GM12878 (cell line): ENCODE data around the gene DOK1. TPM values are rescaled to one million over a fixed set of nuclear protein-coding genes. Genes with fewer than 3 reads are reported as not detected.

Experiments
- ATAC-seq: fragments of 200-7000 bp; cut with Tn5 transposase; 3 replicates; pipeline ENCODE4 v1.9.1; 2020; ENCODE audit warnings: mild to moderate bottlenecking, moderate library complexity
- BruUV-seq: library from RNA; stranded (reverse); fragments of 400-500 nt; replicated peaks from 2 replicates; lab custom pipeline; 2021; lab: Mats Ljungman, UMichigan
- CTCF ChIA-PET: fragments of 300-600 bp; sonication (Branson Sonifier 250); formaldehyde crosslinking; extraction: SDS; loops from one replicate; lab custom pipeline; 2021; ENCODE audit warnings: inconsistent platforms; lab: Yijun Ruan, JAX
- POLR2A ChIA-PET: fragments of 350-600 bp; formaldehyde crosslinking; extraction: SDS; loops from one replicate; lab custom pipeline; 2021; ENCODE audit warnings: inconsistent platforms; lab: Charles Lee
- RAD21 ChIA-PET: fragments of 300-600 bp; sonication (Branson Sonifier 250); formaldehyde crosslinking; loops from one replicate; lab custom pipeline; 2023; ENCODE audit warnings: antibody characterized with exemption; ENCODE audit not compliant: unreplicated experiment; lab: Charles Lee
- SMC1A ChIA-PET: fragments of 300-600 bp; sonication (Branson Sonifier 250); formaldehyde crosslinking; loops from one replicate; lab custom pipeline; 2023; ENCODE audit not compliant: unreplicated experiment, uncharacterized antibody; lab: Charles Lee
- DNase-seq: peaks from one replicate; pipeline ENCODE4 v3.0.0-alpha.2; 2011; ENCODE audit warnings: low read depth, low spot score
- FAIRE-seq: peaks from 3 replicates; lab custom pipeline; 2011; peaks lifted over from hg19 to GRCh38; lab: Jason Lieb, UNC
- H2AFZ ChIP-seq: 2 replicates; pipeline ENCODE4 v1.6.0; 2011; ENCODE audit warnings: low read depth, low read length, control low read depth; ENCODE audit not compliant: control insufficient read depth
- H3K27ac ChIP-seq: 2 replicates; pipeline ENCODE4 v1.5.1; 2011; ENCODE audit warnings: control low read depth; ENCODE audit not compliant: control insufficient read depth, insufficient read depth
- H3K27me3 ChIP-seq, 2 experiments: replicated peaks in 1 of 2; 2 replicates each; pipeline versions ENCODE4 v1.6.0 to v1.6.1; 2011; ENCODE audit warnings: low read length in 1 of 2; ENCODE audit not compliant: control insufficient read depth in 2 of 2, insufficient read depth in 2 of 2
- H3K36me3 ChIP-seq, 2 experiments: 2 replicates each; pipeline ENCODE4 v1.5.1; 2011; ENCODE audit warnings: low read length in 1 of 2; ENCODE audit not compliant: control insufficient read depth in 2 of 2, insufficient read depth in 2 of 2
- H3K4me1 ChIP-seq: 2 replicates; pipeline ENCODE4 v1.6.1; 2011; ENCODE audit warnings: mild to moderate bottlenecking, low read length, moderate library complexity, mixed read lengths; ENCODE audit not compliant: control insufficient read depth, insufficient read depth
- H3K4me2 ChIP-seq: 2 replicates; pipeline ENCODE4 v1.6.0; 2011; ENCODE audit warnings: control low read depth; ENCODE audit not compliant: control insufficient read depth, insufficient read depth
- H3K4me3 ChIP-seq: fragments of 200-600 bp; sonication (generic); 2 replicates; pipeline ENCODE4 v1.5.1; 2016
- H3K79me2 ChIP-seq: 2 replicates; pipeline ENCODE4 v1.6.0; 2011; ENCODE audit warnings: low read length; ENCODE audit not compliant: control insufficient read depth, insufficient read depth
- H3K9ac ChIP-seq: 2 replicates; pipeline ENCODE4 v1.8.0; 2011; ENCODE audit warnings: low read length, control low read depth, mixed read lengths; ENCODE audit not compliant: control insufficient read depth, insufficient read depth
- H3K9me3 ChIP-seq: replicated peaks from 3 replicates; pipeline ENCODE4 v1.5.1; 2011; ENCODE audit warnings: mild to moderate bottlenecking, low read length; ENCODE audit not compliant: control insufficient read depth, insufficient read depth
- H4K20me1 ChIP-seq: 2 replicates; pipeline ENCODE4 v1.6.0; 2011; ENCODE audit not compliant: control insufficient read depth, insufficient read depth
- CHD4 ChIP-seq: fragments of 200-600 bp; sonication (generic); IDR thresholded peaks from 2 replicates; pipeline ENCODE4 v1.6.1; 2016; ENCODE audit warnings: mild to moderate bottlenecking
- HDGF ChIP-seq: fragments of 450-650 bp; IDR thresholded peaks from 2 replicates; pipeline ENCODE4 v1.6.1; 2016; ENCODE audit warnings: antibody characterized with exemption
- IKZF1 ChIP-seq: fragments of 450-650 bp; conservative IDR thresholded peaks from 2 replicates; pipeline ENCODE4 v1.6.1; 2017; ENCODE audit warnings: antibody characterized with exemption, mild to moderate bottlenecking
- IKZF2 ChIP-seq, 2 experiments: fragments of 450-650 bp; IDR thresholded peaks; 2 replicates each; pipeline ENCODE4 v1.6.1; 2017; ENCODE audit warnings: mild to moderate bottlenecking in 2 of 2, moderate library complexity in 2 of 2
- MEF2B ChIP-seq: fragments of 450-650 bp; IDR thresholded peaks from 2 replicates; pipeline ENCODE4 v1.6.1; 2018; ENCODE audit warnings: mild to moderate bottlenecking, moderate library complexity; ENCODE audit not compliant: partially characterized antibody, poor library complexity, severe bottlenecking
- MTA2 ChIP-seq: fragments of 450-650 bp; IDR thresholded peaks from 2 replicates; pipeline ENCODE4 v1.6.1; 2016; ENCODE audit warnings: low read depth, mild to moderate bottlenecking, moderate library complexity
- NBN ChIP-seq: fragments of 450-650 bp; IDR thresholded peaks from 2 replicates; pipeline ENCODE4 v1.6.1; 2016
- RB1 ChIP-seq: fragments of 450-650 bp; formaldehyde crosslinking; IDR thresholded peaks from 2 replicates; pipeline ENCODE4 v1.6.1; 2017; ENCODE audit warnings: mild to moderate bottlenecking, borderline replicate concordance
- SPI1 ChIP-seq: IDR thresholded peaks from 2 replicates; pipeline ENCODE4 v1.6.1; 2011; ENCODE audit warnings: low read depth, mild to moderate bottlenecking, low read length, moderate library complexity, borderline replicate concordance; ENCODE audit not compliant: insufficient read depth
- SREBF1 ChIP-seq: IDR thresholded peaks from 2 replicates; pipeline ENCODE4 v1.6.1; 2012; ENCODE audit warnings: mild to moderate bottlenecking, low read length
- YY1 ChIP-seq: IDR thresholded peaks from 2 replicates; pipeline ENCODE4 v1.6.1; 2011; ENCODE audit warnings: low read depth, mild to moderate bottlenecking, low read length
- WGBS: methylation state at CpG from one replicate; pipeline ENCODE4 v1.1.6; 2016; ENCODE audit warnings: low lambda C conversion rate; ENCODE audit not compliant: insufficient replicate concordance, insufficient coverage; ENCODE audit errors: missing lambda C conversion rate; 5-methylcytosine and 5-hydroxymethylcytosine counted together
- in situ Hi-C: fragments of 300-500 bp; cut with MboI; formaldehyde crosslinking; loops from 9 replicates; pipeline ENCODE4 v1.14.3; 2018; ENCODE audit warnings: mixed read lengths
- intact Hi-C: fragments of 100-400 bp; cut with micrococcal nuclease; formaldehyde crosslinking; loops from one replicate; pipeline ENCODE4 v1.14.2; 2022; ENCODE audit not compliant: unreplicated experiment
- polyA plus RNA-seq, 11 experiments: library from polyadenylated mRNA; depleted of rRNA in 4 of 11; unstranded in 6 of 11; stranded (reverse) in 5 of 11; fragments of >200 nt; fragmentation: Nextera tagmentation in 4 of 11; fragmentation: Illumina TruSeq in 1 of 11; extraction: Ambion mirVana in 4 of 11; extraction: Trizol in 1 of 11; gene quantifications; 1 replicate in 1 of 11; 2 replicates in 10 of 11; pipeline versions ENCODE4 v1.2.1 to v1.2.3, GENCODE V29; 2011 to 2016; ENCODE audit warnings: inconsistent platforms in 2 of 11, missing spikeins in 2 of 11, low read depth in 1 of 11
- total RNA-seq, 4 experiments: library from RNA; depleted of rRNA in 3 of 4; stranded (reverse); fragments of >200 nt in 3 of 4; fragmentation: Illumina TruSeq in 1 of 4; extraction: Trizol in 1 of 4; gene quantifications; 2 replicates each; pipeline versions ENCODE4 v1.2.1 to v1.2.3, GENCODE V29; 2013 to 2021
- TF ChIP-seq, protein P1 (sequence below): IDR thresholded peaks from 2 replicates; pipeline ENCODE4 v1.6.1; 2012; ENCODE audit warnings: low read depth, low read length, improper control_type of control experiment
- TF ChIP-seq, protein P2 (sequence below): fragments of 450-650 bp; IDR thresholded peaks from 2 replicates; pipeline ENCODE4 v1.6.1; 2017; ENCODE audit warnings: low read depth, mild to moderate bottlenecking, moderate library complexity

DOK1 gene
- total and polyA plus RNA-seq, 10 of the 15 experiments (the other 5 are each of a cell fraction or from before 2014, with no cell fraction given), result 1.4 to 104 (median 59.7) TPM

GRCh38 chr2:74566076-74566753 lies 11.7 kb downstream of the DOK1 start:
- FAIRE-seq, result no peak
- intact Hi-C loops, result no loop called here
- ChIA-PET CTCF (interaction anchor here (1.0 to 17.4 kb wide), 15 partner anchors 9 to 175 kb away, joined by 3 to 281 read pairs (median 7); partner anchors contain the start of genes CCDC142, SEMA4F and TTC31), RAD21 (interaction anchor here (0.7 to 7.5 kb wide), 11 partner anchors 11 to 108 kb away, joined by 3 to 94 read pairs (median 7); partner anchors contain the start of genes AUP1, CCDC142, HTRA2 and LOXL3)
- no TSS peak for BruUV-seq
- 71% methylated on average over 4 of the region's 7 CpGs for WGBS
- peak; percentile 38 for ATAC-seq
- no peaks in the 10 kb centered on the region for H3K36me3 ChIP-seq
- TF ChIP-seq YY1 (0 out of 2 replicates have a peak, but pooled peaks have one; percentile 18), NBN (peak; percentile 21; the same call in 1 of the 2 replicates), IKZF1 (no peak)
- TF ChIP-seq, all 136 proteins: peak for 2
- in situ Hi-C loops, result no loop called here
- Histone ChIP-seq H3K27ac (peak overlapping the region; percentile 77), H3K79me2 (no peaks in the 10 kb centered on the region), H4K20me1 (no peaks in the 10 kb centered on the region), H3K4me1 (peaks cover 52% of the 10 kb centered on the region), H3K4me2 (peak overlapping the region; percentile 60; the same call in 1 of the 2 replicates), H2AFZ (peak overlapping the region; percentile 76), H3K4me3 (no peak overlapping the region; the same call in 1 of the 2 replicates), H3K9ac (no peak overlapping the region), H3K27me3 (no peaks in the 10 kb centered on the region), H3K9me3 (no peaks in the 10 kb centered on the region)
- DNase-seq, result no peak
- POLR2A ChIA-PET, result interaction anchor here (0.9 to 25.0 kb wide), 8 partner anchors 11 to 145 kb away, joined by 4 to 441 read pairs (median 12); partner anchors contain the start of genes AUP1, C2orf81, DOK1 and HTRA2
- SMC1A ChIA-PET, result interaction anchor here (1.1 to 16.6 kb wide), 13 partner anchors 8 to 63 kb away, joined by 3 to 371 read pairs (median 9); partner anchors contain the start of genes DQX1 and LOXL3

DNA sequence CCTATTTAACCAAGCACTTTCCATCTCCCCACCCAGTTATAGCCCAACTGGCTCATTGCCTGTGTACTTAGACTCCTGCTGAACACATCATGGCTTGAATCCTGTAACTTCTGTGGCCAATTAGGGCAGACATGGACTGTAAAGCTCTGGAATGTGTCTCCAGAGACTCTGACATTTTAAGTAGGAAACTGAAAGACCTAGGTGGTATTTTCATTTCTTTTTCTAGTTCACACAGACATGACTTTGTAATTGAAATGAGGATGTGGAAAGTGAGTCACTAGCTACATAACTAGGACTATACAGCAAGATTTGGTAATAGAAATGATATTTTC lies 12.2 kb downstream of the DOK1 start:
- BruUV-seq, result no TSS peak
- POLR2A ChIA-PET, result interaction anchor here (0.9 to 25.0 kb wide), 8 partner anchors 11 to 146 kb away, joined by 4 to 441 read pairs (median 12); partner anchors contain the start of genes AUP1, C2orf81, DOK1 and HTRA2
- H3K79me2 ChIP-seq, result no peaks in the 10 kb centered on the region
- CTCF ChIA-PET, result interaction anchor here (0.9 to 17.4 kb wide), 16 partner anchors 9 to 176 kb away, joined by 3 to 281 read pairs (median 6); partner anchors contain the start of genes CCDC142, SEMA4F and TTC31
- H3K27ac ChIP-seq, result peak overlapping the region; percentile 77
- ATAC-seq (peak; percentile 59), FAIRE-seq (peak; percentile 52), DNase-seq (no peak)
- H4K20me1 ChIP-seq, result no peaks in the 10 kb centered on the region
- intact Hi-C loops (no loop called here), in situ Hi-C loops (no loop called here)
- H3K27me3 ChIP-seq, result no peaks in the 10 kb centered on the region
- H3K36me3 ChIP-seq, result no peaks in the 10 kb centered on the region
- SMC1A ChIA-PET, result interaction anchor here (0.8 to 16.6 kb wide), 14 partner anchors 8 to 63 kb away, joined by 3 to 371 read pairs (median 7); partner anchors contain the start of genes DQX1 and LOXL3
- H3K9ac ChIP-seq, result no peak overlapping the region
- no peak overlapping the region; the same call in 1 of the 2 replicates for H3K4me3 ChIP-seq
- H3K4me2 ChIP-seq, result peak overlapping the region; percentile 60; the same call in 1 of the 2 replicates
- RAD21 ChIA-PET, result interaction anchor here (0.7 to 7.5 kb wide), 14 partner anchors 10 to 146 kb away, joined by 3 to 94 read pairs (median 4); partner anchors contain the start of genes AUP1, C2orf81, CCDC142 and HTRA2
- peak overlapping the region; percentile 76 for H2AFZ ChIP-seq
- no peaks in the 10 kb centered on the region for H3K9me3 ChIP-seq
- peaks cover 57% of the 10 kb centered on the region for H3K4me1 ChIP-seq
- TF ChIP-seq SREBF1, result no peak
- TF ChIP-seq MEF2B, result peak; percentile 73
- TF ChIP-seq CHD4, result no peak
- peak; percentile 64 for TF ChIP-seq MTA2
- TF ChIP-seq IKZF2 (IDR thresholded peaks at IDR 0.05), result peak; percentile 70 to 82; a peak in 3 of 4 replicates
- TF ChIP-seq, protein P1, sequence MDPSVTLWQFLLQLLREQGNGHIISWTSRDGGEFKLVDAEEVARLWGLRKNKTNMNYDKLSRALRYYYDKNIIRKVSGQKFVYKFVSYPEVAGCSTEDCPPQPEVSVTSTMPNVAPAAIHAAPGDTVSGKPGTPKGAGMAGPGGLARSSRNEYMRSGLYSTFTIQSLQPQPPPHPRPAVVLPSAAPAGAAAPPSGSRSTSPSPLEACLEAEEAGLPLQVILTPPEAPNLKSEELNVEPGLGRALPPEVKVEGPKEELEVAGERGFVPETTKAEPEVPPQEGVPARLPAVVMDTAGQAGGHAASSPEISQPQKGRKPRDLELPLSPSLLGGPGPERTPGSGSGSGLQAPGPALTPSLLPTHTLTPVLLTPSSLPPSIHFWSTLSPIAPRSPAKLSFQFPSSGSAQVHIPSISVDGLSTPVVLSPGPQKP, result no peak
- TF ChIP-seq SPI1, result peak; percentile 65; the same call in 1 of the 2 replicates
- no peak for TF ChIP-seq HDGF
- TF ChIP-seq RB1, result 0 out of 2 replicates have a peak, but pooled peaks have one; percentile 26
- TF ChIP-seq, protein P2, sequence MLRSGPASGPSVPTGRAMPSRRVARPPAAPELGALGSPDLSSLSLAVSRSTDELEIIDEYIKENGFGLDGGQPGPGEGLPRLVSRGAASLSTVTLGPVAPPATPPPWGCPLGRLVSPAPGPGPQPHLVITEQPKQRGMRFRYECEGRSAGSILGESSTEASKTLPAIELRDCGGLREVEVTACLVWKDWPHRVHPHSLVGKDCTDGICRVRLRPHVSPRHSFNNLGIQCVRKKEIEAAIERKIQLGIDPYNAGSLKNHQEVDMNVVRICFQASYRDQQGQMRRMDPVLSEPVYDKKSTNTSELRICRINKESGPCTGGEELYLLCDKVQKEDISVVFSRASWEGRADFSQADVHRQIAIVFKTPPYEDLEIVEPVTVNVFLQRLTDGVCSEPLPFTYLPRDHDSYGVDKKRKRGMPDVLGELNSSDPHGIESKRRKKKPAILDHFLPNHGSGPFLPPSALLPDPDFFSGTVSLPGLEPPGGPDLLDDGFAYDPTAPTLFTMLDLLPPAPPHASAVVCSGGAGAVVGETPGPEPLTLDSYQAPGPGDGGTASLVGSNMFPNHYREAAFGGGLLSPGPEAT, result peak; percentile 73
